HG02852 (cell line): ENCODE results near the gene LTA.

Experiments used
- ATAC-seq: cut with Tn5 transposase; IDR thresholded peaks from one replicate; pipeline ENCODE4 v1.9.1; 2021; ENCODE audit warnings: mild to moderate bottlenecking, moderate library complexity; ENCODE audit not compliant: unreplicated experiment

The LTA gene

DNA sequence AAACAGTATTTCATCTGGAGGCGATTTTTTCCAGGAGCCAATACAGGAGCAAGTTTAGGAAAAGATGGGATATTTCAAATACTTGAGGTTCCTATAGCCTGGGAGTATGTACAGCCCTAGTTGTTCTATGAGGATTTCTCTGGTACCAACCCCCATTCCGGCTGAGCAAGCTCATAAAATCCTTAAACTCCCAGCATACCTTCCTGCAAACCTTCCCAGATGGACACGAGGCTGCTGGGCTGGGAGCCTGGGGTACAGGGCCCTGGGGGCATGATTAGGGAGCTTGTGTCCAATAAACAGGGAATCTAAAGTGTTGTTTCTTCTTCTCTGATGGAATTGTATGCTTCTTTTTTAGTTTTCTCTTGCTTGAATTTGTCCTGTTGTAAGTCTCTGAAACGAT is 49.9 kb downstream of the LTA start:
- no peak for ATAC-seq

GRCh38 chr6:31622684-31623091 is 50.6 kb downstream of the LTA start:
- ATAC-seq = no peak
